GM12878 (cell line): ENCODE measurements around the gene LENEP.

Source experiments
- CREB1 ChIP-seq: IDR thresholded peaks from 2 replicates; pipeline ENCODE4 v1.6.1; 2012; ENCODE audit warnings: low read depth, mild to moderate bottlenecking, inconsistent platforms
- MXI1 ChIP-seq: fragments of 150-350 bp; IDR thresholded peaks from 2 replicates; pipeline ENCODE4 v1.6.1; 2011; ENCODE audit warnings: low read depth, mild to moderate bottlenecking, inconsistent platforms, low read length, improper control_type of control experiment
- MYC ChIP-seq: IDR thresholded peaks from 2 replicates; pipeline ENCODE4 v1.6.1; 2011; ENCODE audit warnings: mild to moderate bottlenecking, low read length, moderate library complexity, inconsistent platforms; ENCODE audit not compliant: insufficient read depth, insufficient replicate concordance, insufficient read length, severe bottlenecking
- NR2C1 ChIP-seq: fragments of 450-650 bp; IDR thresholded peaks from 2 replicates; pipeline ENCODE4 v1.6.1; 2017; ENCODE audit warnings: antibody characterized with exemption, mild to moderate bottlenecking, moderate library complexity
- TF ChIP-seq, protein P1 (sequence below): fragments of 450-650 bp; formaldehyde crosslinking; IDR thresholded peaks from 2 replicates; pipeline ENCODE4 v1.4.0; 2020; ENCODE audit warnings: mild to moderate bottlenecking, moderate library complexity
- TF ChIP-seq, protein P2 (sequence below): fragments of 450-650 bp; IDR thresholded peaks from 2 replicates; pipeline ENCODE4 v1.6.1; 2017; ENCODE audit warnings: borderline replicate concordance

DNA sequence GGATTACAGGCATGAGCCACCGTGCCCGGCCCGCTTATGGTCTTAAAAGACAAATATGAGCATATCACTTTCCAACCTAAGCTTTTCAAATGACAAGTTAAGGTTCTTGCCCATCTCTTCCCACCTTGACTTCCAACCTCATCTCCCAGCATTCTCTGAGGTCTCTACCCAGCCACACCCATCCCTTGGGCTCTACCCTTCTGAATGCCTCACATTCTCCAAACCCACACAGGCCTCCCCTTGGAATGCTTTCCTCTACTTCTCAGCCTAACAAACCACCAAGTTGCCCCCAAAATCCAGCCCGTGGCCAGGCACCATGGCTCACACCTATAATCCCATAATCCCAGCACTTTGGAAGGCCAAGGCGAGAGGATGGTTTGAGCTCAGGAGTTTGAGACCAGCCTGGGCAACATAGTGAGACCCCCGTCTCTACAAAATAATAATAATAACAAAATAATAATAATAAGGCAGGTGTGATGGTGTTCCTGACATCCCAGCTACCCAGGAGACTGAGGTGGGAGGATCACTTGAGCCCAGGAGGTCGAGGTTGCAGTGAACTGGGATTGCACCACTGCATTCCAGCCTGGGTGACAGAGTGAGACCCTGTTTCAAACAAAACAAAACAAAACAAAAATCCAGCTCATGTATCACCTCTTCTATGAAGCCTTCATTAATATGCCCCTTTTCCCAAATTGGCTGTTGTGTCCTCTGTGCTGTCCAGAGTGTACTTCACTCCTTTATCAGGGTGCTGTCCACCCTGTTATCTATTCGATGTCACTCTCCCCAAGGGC lies 28.9 kb downstream of the LENEP start:
- TF ChIP-seq CREB1: no peak
- TF ChIP-seq, protein P1, sequence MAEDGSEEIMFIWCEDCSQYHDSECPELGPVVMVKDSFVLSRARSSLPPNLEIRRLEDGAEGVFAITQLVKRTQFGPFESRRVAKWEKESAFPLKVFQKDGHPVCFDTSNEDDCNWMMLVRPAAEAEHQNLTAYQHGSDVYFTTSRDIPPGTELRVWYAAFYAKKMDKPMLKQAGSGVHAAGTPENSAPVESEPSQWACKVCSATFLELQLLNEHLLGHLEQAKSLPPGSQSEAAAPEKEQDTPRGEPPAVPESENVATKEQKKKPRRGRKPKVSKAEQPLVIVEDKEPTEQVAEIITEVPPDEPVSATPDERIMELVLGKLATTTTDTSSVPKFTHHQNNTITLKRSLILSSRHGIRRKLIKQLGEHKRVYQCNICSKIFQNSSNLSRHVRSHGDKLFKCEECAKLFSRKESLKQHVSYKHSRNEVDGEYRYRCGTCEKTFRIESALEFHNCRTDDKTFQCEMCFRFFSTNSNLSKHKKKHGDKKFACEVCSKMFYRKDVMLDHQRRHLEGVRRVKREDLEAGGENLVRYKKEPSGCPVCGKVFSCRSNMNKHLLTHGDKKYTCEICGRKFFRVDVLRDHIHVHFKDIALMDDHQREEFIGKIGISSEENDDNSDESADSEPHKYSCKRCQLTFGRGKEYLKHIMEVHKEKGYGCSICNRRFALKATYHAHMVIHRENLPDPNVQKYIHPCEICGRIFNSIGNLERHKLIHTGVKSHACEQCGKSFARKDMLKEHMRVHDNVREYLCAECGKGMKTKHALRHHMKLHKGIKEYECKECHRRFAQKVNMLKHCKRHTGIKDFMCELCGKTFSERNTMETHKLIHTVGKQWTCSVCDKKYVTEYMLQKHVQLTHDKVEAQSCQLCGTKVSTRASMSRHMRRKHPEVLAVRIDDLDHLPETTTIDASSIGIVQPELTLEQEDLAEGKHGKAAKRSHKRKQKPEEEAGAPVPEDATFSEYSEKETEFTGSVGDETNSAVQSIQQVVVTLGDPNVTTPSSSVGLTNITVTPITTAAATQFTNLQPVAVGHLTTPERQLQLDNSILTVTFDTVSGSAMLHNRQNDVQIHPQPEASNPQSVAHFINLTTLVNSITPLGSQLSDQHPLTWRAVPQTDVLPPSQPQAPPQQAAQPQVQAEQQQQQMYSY (CRISPR knock-in tag): no peak
- TF ChIP-seq MYC: no peak
- TF ChIP-seq, protein P2, sequence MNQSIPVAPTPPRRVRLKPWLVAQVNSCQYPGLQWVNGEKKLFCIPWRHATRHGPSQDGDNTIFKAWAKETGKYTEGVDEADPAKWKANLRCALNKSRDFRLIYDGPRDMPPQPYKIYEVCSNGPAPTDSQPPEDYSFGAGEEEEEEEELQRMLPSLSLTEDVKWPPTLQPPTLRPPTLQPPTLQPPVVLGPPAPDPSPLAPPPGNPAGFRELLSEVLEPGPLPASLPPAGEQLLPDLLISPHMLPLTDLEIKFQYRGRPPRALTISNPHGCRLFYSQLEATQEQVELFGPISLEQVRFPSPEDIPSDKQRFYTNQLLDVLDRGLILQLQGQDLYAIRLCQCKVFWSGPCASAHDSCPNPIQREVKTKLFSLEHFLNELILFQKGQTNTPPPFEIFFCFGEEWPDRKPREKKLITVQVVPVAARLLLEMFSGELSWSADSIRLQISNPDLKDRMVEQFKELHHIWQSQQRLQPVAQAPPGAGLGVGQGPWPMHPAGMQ: no peak
- TF ChIP-seq MXI1: no peak
- no peak for TF ChIP-seq NR2C1
